HG03280 (cell line): ENCODE results near the gene NBEA.

ENCODE experiments used
- ATAC-seq: cut with Tn5 transposase; IDR thresholded peaks from one replicate; pipeline ENCODE4 v1.9.1; 2021; ENCODE audit warnings: mild to moderate bottlenecking, moderate library complexity; ENCODE audit not compliant: unreplicated experiment

The NBEA gene

GRCh38 chr13:35472323-35472881, 530.3 kb downstream of the NBEA start:
- no peak for ATAC-seq

GRCh38 chr13:35473206-35473775, 531.2 kb downstream of the NBEA start:
- no peak for ATAC-seq

GRCh38 chr13:35473802-35474201, 531.7 kb downstream of the NBEA start:
- no peak for ATAC-seq

GRCh38 chr13:35474496-35475211, 532.6 kb downstream of the NBEA start:
- no peak for ATAC-seq

- no peak for ATAC-seq
Measured at GRCh38 chr13:35475212-35475959, 533.3 kb downstream of the NBEA start.

- no peak for ATAC-seq
Measured at GRCh38 chr13:35475960-35476943, 534.2 kb downstream of the NBEA start, which contains the start of gene MAB21L1. TSS of gene MAB21L1 (minus strand) at chr13:35476689. CDS start at chr13:35476138, 551 bp downstream.

- ATAC-seq = no peak
Measured at GRCh38 chr13:35477386-35477946, 535.4 kb downstream of the NBEA start.

GRCh38 chr13:35478271-35479037, 536.4 kb downstream of the NBEA start:
- no peak for ATAC-seq

- ATAC-seq = no peak
Measured at GRCh38 chr13:35479038-35479492, 537.0 kb downstream of the NBEA start.

GRCh38 chr13:35479706-35480105, 537.6 kb downstream of the NBEA start:
- ATAC-seq = no peak

GRCh38 chr13:35480346-35480745, 538.3 kb downstream of the NBEA start:
- no peak for ATAC-seq

- ATAC-seq = no peak
Measured at GRCh38 chr13:35481777-35482176, 539.7 kb downstream of the NBEA start.

- ATAC-seq = no peak
Measured at GRCh38 chr13:35482527-35482926, 540.5 kb downstream of the NBEA start.

GRCh38 chr13:35483761-35484160, 541.7 kb downstream of the NBEA start:
- ATAC-seq = no peak

GRCh38 chr13:35484384-35484783, 542.3 kb downstream of the NBEA start:
- ATAC-seq = no peak

- ATAC-seq = no peak
Measured at GRCh38 chr13:35485424-35485823, 543.4 kb downstream of the NBEA start.

- no peak for ATAC-seq
Measured at GRCh38 chr13:35489050-35489449, 547.0 kb downstream of the NBEA start.

- ATAC-seq = no peak
Measured at GRCh38 chr13:35496006-35496405, 553.9 kb downstream of the NBEA start.

GRCh38 chr13:35496761-35497386, 554.8 kb downstream of the NBEA start:
- ATAC-seq = no peak
